Measurements from ENCODE around the gene COX15.
"Not testable (repeated sequence)": the region's sequence is repeated elsewhere in the genome, so short reads cannot be mapped to it uniquely, and the experiment has no call there.

COX15 gene

DNA sequence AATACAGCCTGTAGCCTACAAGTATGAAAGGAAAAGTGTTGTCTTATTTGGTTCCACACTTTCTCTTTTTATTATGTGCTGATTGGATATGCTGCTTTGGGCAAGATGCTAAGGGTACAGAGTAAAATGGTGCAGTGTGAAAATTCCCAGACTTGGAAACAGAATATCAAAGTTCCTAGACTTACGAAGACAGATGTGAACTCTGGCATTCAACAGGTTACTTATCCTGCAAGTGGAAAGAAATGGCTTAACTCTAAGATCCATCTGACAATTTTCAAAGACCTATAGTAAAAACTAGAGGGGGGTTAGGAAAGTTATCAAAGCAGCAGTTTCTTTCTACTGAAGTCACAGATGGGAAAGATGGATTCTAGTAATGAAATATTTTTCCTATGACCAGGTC, 24.2 kb upstream of the COX15 start:
- DNase-seq (ENCODE audit: low read depth) = no peak
- TF ChIP-seq, protein P1, sequence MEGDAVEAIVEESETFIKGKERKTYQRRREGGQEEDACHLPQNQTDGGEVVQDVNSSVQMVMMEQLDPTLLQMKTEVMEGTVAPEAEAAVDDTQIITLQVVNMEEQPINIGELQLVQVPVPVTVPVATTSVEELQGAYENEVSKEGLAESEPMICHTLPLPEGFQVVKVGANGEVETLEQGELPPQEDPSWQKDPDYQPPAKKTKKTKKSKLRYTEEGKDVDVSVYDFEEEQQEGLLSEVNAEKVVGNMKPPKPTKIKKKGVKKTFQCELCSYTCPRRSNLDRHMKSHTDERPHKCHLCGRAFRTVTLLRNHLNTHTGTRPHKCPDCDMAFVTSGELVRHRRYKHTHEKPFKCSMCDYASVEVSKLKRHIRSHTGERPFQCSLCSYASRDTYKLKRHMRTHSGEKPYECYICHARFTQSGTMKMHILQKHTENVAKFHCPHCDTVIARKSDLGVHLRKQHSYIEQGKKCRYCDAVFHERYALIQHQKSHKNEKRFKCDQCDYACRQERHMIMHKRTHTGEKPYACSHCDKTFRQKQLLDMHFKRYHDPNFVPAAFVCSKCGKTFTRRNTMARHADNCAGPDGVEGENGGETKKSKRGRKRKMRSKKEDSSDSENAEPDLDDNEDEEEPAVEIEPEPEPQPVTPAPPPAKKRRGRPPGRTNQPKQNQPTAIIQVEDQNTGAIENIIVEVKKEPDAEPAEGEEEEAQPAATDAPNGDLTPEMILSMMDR (IDR thresholded peaks at IDR 0.05; ENCODE audit: low read depth, low read length, missing control alignments) = no peak
- H3K4me3 ChIP-seq (ENCODE audit: low read depth, low read length) = no peak overlapping the region

DNA sequence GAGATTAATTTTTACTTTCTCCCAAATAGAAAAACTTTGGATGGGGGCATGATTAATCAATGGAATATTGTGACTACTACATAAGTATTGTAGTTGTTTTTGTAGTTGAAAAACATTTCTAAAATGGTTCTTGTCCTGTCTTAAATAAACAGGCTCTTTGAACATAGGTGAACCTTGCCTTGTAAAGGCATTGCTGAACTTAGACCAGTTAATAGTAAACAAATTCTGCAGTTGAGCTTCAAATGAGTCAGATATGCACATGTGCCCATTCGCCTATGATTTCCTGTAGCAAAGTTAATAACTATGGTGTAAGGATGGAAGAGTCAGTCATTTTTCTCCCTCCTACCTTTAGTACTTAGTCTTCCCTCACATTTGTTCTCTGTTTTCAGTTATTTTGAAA, 22.7 kb upstream of the COX15 start:
- TF ChIP-seq, protein P1 (IDR thresholded peaks at IDR 0.05; ENCODE audit: low read depth, low read length, missing control alignments) = no peak
- no peak overlapping the region for H3K4me3 ChIP-seq (ENCODE audit: low read depth, low read length)
- DNase-seq (ENCODE audit: low read depth) = no peak

DNA sequence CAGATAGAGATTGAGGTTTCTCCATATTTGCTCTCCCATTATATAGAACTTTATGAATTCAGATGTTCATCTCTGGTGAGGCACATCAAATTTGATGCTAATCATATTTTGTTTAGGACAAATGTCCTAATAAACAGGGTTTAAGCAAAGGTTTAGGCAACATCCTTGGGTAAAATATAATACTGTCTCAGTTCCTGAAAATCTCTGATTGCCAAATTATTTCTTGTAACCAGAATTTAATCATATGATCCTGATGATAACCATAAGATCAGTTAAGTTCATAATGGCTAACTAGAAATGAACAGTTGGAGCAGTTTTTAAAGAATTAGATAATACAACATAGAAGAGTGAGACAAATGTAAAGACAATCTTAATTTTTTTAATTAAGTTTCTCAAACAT, 18.7 kb upstream of the COX15 start:
- H3K4me3 ChIP-seq (ENCODE audit: low read depth, low read length) = no peak overlapping the region
- DNase-seq (ENCODE audit: low read depth) = no peak
- TF ChIP-seq, protein P1 (IDR thresholded peaks at IDR 0.05; ENCODE audit: low read depth, low read length, missing control alignments) = no peak

DNA sequence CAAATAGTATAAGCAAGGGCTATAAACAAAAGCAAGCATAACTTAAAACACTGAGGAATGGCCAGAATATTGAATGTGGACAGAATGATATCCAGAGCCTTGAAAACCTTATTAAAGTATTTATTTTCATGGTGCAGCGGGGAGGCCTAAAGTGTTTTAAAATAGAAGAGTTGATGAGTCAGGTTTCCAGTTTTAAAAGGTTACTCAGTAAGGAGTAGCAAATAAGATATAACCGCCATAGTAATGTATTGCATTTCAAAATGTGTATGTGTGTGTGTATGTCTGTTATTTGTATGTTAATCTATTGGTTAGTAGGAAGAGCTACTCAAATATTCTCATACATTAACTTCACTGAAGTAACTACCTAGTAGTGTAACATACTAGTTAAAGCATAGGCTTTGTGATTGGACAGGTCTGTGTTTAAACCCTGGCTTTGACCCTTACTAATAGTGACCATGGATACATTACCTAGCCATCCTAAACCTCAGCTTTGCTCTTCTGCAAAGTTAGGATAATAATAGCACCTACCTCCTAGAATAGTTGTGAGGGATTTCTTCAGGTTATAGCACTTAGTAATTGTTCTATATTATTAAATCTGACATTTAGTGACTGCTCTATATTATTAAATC, 17.0 kb upstream of the COX15 start:
- no peak for DNase-seq (ENCODE audit: low read depth)
- no peak overlapping the region for H3K4me3 ChIP-seq (ENCODE audit: low read depth, low read length)
- TF ChIP-seq, protein P1 (IDR thresholded peaks at IDR 0.05; ENCODE audit: low read depth, low read length, missing control alignments) = no peak

DNA sequence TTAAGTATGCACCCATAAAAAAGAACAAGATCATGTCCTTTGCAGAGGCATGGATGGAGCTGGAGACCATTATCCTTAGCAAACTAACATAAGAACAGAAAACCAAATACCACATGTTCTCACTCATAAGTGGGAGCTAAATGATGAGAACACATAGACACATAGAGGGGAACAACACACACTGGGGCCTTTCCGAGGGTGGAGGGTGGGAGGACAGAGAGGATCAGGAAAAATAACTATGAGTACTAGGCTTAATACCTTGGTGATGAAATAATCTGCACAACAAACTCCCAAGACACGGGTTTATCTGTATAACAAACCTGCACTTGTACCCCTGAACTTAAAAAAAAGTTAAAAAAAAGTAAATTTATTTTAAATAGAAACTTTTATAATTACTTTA, 14.2 kb upstream of the COX15 start:
- not testable (repeated sequence) for DNase-seq (ENCODE audit: low read depth); H3K4me3 ChIP-seq (ENCODE audit: low read depth, low read length)

DNA sequence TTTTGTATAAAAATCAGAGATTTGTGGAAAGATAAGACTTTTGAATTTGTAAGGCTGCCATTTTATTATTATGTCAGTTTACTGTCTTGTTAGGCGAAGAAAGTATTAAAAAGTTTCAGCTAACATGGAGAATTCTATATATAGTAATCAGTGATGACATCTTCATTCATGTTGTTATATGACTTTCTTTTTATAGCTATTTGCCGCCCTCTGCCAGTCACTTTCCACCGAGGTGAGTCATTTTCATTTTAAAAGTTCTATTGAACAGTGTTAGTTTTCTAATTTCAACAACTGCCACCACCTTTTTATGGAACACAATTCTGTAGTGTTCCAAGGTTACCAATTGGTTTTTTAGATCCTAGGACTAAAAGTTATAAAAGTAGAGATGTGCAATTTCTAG, 11.9 kb upstream of the COX15 start:
- no peak for DNase-seq (ENCODE audit: low read depth)
- TF ChIP-seq, protein P1 (IDR thresholded peaks at IDR 0.05; ENCODE audit: low read depth, low read length, missing control alignments) = no peak
- H3K4me3 ChIP-seq (ENCODE audit: low read depth, low read length) = no peak overlapping the region

DNA sequence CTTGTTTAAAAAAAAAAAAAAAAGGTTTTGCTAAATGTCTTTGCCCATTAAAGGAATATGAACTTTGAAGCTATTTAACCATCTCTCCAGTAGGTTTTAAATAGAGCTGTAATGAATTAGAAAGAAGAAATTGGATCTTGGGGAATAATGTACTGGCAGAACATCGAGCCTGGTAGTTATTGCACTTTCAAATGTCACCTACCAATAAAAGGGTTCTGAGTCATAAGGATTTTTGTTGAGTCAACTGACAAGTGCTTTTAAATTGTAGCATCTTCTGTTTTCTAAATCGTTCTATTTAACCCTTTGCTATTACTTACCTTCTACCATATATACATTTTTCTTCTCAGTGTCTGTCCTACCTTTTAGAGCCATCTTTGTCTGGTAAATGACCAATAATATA, 10.8 kb upstream of the COX15 start:
- no peak for DNase-seq (ENCODE audit: low read depth)
- TF ChIP-seq, protein P1 (IDR thresholded peaks at IDR 0.05; ENCODE audit: low read depth, low read length, missing control alignments) = no peak
- H3K4me3 ChIP-seq (ENCODE audit: low read depth, low read length) = no peak overlapping the region

All from GM12864 (cell line).